Hematopoietic multipotent progenitor cell treated with erythropoietin and hydrocortisone succinate and interleukin-3 and kit ligand, for 6 days (in vitro differentiated cells): ENCODE data around the gene DNAJB4.
"Not testable (repeated sequence)": the region's sequence is repeated elsewhere in the genome, so short reads cannot be mapped to it uniquely, and the experiment has no call there.

Source experiments
- DNase-seq: peaks from one replicate; pipeline ENCODE4 v3.0.0-alpha.2; 2015

DNAJB4 gene

DNA sequence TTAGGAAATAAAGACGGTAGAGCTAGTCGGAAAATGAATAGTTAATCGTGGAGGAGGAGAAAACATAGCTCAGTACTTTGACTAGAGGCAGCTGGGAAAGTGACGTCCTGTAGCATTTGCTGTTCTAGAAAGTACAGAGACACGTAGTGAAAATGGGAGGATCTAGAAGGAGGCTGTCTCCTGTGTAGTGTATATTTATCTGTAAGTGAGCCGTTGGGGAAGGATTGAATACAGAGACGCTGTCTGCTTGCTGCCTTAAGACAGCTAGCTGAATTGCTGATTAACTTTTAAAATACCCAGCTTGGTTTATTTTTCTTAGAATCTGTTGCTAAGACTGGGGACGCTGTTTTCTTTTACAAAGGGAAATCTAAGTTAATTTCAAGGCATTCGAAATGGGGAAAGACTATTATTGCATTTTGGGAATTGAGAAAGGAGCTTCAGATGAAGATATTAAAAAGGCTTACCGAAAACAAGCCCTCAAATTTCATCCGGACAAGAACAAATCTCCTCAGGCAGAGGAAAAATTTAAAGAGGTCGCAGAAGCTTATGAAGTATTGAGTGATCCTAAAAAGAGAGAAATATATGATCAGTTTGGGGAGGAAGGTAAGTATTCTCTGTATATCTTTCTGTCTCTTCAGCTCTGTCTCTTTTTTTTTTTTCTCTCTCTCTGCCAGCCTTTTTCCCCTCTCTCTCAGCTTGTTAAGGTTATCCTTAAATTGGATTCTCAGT is at the start of gene DNAJB4:
DNAJB4 (plus strand) TSS at position 221 of the 729 bp plus-strand sequence; CDS start at position 393, 172 bp downstream.
- peak; percentile 99 for DNase-seq

GRCh38 chr1:77955709-77956108 is 49.0 kb upstream of the DNAJB4 start:
- DNase-seq = no peak

GRCh38 chr1:77956464-77956863 is 48.3 kb upstream of the DNAJB4 start:
- DNase-seq = no peak

DNA sequence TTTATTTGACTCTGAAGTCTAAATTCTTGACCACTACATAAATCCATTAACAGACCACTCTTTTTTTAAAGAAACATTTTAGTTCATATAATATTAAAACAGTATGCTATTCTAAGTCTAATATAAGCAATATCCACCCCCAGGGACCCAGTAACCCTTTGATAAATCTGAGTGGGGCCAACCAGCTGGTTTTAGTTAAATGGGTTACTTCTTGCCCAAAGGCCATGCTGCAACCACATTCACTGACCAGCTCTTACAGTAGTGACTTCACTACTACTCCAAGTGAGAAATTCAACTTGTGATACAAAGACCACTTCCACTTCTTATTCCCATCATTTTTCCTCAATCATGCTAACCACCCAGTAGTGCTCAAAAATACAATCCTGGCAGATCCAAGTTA is 46.3 kb upstream of the DNAJB4 start:
- DNase-seq = no peak

DNA sequence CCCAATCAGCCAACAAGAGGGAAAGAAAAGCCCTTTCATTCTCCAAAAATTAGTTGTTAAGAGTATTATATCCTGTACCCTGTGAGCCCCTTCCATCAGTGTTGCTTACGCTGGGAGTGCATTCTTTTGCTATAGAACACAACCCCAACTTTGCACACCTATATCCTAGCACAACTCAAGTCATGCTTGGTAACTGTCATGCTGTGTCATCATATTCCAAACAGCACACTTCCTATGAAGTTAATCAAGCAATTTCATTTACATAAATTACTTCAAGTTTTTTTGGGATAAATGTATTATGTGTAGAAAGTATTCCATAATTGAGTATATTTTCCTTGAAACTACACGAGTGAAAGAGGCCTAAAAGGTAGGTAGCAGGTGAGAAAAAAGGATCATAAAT is 45.9 kb upstream of the DNAJB4 start:
- DNase-seq = no peak

DNA sequence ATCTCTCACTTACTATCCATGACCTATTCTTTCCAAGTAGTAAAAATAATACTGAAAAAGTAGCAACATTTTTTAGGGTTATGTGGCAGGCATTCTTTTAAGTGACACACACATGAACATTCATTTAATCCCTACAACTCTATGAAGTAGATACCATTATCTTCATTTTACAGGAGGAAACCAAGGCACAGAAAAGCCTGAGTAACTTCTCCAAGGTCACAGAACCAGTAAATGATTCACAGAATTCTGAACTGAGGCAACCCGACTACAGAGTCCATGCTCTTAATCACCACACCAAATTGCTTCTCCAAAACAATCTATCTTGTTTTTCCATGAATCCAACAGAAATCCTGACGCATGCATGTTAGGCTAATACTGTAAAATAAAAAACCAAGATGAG is 43.3 kb upstream of the DNAJB4 start:
- DNase-seq = no peak

GRCh38 chr1:77966291-77966690 is 38.4 kb upstream of the DNAJB4 start:
- no peak for DNase-seq

- DNase-seq = no peak
These were observed 34.5 kb upstream of the DNAJB4 start for GRCh38 chr1:77970192-77970591.

DNA sequence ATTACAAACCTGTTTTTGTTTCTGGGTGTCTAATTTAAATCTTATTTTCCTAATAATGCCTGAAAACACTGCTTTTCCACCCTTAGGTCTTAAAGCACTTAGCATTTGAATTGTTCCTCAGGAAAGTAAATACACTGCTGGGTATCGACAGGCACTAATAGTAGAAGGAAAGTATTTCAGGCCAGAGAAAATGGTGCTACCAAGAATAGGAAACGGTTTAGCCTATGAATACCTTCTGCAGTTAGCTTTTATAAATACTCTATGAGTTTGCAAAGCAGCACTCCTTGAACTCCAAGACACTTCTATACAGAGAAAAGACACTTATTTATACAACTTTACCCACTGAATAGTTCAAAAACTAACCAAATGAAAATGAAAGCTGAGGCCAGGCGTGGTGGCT is 32.7 kb upstream of the DNAJB4 start:
- DNase-seq = no peak

DNA sequence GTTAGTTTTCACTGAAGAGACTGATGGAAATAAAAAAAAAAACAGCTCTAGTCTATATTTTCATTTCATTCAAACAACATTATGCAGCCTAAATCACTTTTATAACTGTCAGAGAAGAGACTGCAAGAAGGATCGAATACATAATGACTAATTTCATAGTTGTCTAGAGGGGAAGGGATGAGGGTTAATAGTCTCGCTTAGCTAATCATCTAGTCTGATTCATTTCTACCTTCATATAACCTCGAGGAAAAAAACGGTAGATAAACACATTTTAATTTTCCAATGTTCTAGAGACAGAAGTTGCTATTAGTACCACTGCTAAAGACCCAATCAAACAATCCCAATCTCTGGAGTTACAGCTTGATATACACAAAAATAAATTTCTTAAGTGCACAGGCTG is 29.4 kb upstream of the DNAJB4 start:
- no peak for DNase-seq

GRCh38 chr1:77975907-77976306 is 28.8 kb upstream of the DNAJB4 start:
- DNase-seq = no peak

DNA sequence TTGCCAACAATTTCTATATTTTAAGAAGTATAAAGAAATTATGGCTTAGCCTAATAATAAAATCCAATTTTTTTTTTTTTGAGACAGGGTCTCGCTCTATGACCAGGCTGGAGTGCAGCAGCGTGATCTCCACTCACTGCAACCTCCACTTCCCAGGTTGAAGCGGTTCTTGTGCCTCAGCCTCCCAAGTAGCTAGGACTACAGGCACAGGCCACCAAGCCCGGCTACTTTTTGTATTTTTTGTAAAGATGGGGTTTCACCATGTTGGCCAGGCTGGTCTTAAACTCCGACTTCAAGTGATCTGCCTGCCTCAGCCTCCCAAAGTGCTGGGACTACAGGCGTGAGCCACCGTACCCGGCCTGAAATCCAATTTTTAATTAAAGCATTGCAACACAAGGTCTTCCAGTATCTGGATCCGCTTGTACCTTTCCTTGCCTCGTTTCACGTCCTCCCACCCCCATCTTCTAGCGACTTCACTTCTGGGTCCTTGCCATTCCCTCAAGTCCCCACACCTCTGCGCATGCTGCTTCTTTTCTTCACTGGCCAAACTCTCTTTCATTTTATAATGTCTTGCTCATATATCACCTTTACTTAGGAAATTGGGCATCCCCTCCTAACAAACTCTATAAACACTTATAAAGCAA is 28.2 kb upstream of the DNAJB4 start:
- no peak for DNase-seq

DNA sequence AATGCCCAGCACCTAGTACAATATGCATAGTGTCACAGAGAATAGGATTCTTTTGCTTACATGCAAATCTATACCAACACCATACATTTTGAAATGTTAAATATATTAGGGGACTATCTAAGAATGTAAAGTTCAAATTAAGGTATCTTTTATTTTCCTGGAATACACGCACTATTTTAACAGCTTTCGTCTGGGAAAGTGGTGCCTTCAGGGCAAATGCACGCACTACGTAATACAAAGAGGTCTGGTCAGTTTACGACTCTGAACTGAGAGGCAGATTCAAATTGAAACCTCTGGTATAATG is 26.8 kb upstream of the DNAJB4 start:
- DNase-seq = no peak

DNA sequence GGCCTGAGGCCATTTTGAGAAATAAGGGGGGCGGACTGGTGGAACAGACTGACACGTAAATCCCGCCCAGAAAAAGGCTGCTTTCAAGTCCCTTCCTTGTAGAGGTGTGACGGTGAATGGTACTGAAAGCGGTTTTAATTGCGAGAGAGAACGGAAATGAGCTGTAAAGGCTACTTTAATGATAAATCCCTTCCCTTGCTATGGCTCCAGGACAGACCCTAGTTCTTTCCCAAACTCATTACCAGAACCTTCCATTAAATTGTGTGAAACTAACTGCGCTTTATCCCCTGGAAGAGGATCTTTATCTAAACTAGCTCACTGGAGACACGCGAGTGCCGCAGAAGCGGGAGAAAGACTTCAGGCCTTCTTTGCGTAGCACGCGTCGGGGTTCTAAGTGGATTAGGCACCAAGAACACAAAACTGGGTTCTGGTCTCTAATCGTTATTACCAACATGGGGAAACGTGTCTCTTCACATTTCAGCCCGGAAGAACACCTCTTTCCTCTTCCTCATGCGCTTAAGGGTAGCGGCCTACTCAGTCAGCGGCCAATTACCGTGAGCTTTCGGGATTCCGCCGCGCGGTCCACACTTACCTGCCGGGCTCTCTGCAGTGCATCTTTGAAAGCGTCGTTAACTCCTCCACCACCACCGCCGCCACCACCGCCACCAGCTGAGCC is 26.3 kb upstream of the DNAJB4 start:
- peak; percentile 98 for DNase-seq

GRCh38 chr1:77978969-77979876 is 25.5 kb upstream of the DNAJB4 start, which contains the start of gene FUBP1:
Gene FUBP1 (minus strand): TSS chr1:77979072. CDS start chr1:77979004, 68 bp downstream.
- peak; percentile 100 for DNase-seq

GRCh38 chr1:77983352-77983996 is 21.3 kb upstream of the DNAJB4 start:
- DNase-seq = not testable (repeated sequence)

GRCh38 chr1:77983997-77984355 is 20.8 kb upstream of the DNAJB4 start:
- no peak for DNase-seq

DNA sequence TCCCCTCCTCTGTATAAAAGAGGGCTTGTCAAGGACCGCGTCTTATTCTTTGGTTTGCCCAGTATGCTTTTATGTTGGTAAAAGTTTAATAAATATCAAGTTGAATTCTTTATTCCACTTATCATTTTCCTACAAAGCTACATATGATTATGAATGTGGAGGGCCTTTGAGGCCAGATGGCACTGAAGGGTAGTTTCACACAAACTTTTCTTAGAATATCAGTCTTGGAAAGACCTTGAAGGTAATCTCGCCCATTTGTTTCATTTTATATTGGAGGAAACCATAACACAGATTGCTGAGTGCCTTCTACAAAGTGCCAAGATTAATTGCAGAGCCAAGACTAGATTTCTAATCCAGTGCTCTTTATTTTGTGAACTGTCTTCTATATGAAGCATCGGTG is 20.1 kb upstream of the DNAJB4 start:
- no peak for DNase-seq

- DNase-seq = no peak
These were observed 17.9 kb upstream of the DNAJB4 start for GRCh38 chr1:77986810-77987209.

DNA sequence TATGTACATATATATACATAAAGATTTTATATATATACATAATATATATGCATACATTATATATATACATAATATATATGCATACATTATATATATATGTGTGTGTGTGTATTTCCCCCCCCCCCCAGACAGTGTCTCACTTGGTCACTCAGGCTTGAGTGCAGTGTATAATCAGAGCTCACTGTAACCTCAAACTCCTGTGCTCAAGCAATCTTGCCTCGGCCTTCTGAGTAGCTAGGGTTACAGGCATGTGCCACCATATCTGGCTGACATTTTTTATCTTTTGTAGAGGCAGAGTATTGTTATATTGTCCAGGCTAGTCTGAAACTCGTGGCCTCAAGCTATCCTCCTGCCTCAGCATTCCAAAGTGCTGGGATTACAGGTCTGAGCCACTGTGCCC is 16.8 kb upstream of the DNAJB4 start:
- DNase-seq = no peak

GRCh38 chr1:77989744-77990143 is 15.0 kb upstream of the DNAJB4 start:
- DNase-seq = no peak

- DNase-seq = no peak
These were observed 14.0 kb upstream of the DNAJB4 start for GRCh38 chr1:77990629-77991204.
